Stimulated activated CD8-positive, alpha-beta memory T cell treated with anti-CD3 and anti-CD28 coated beads, Interleukin-7, amount 100 ng/mL, for 4 hours (primary cell): ENCODE measurements around the gene PYDC2.

Experiments
- DNase-seq, 2 donors: peaks; one replicate each; pipeline ENCODE4 v3.0.0-alpha.2; 2020; ENCODE audit warnings: low read depth in 2 of 2

PYDC2 gene

GRCh38 chr3:191461113-191461595, at the start of gene PYDC2:
TSS of gene PYDC2 (plus strand) at chr3:191461163. CDS start at chr3:191461163, 0 bp downstream.
- no peak for DNase-seq

GRCh38 chr3:191412759-191413158, 48.2 kb upstream of the PYDC2 start:
- DNase-seq = no peak

- DNase-seq = no peak
These were observed 46.7 kb upstream of the PYDC2 start for GRCh38 chr3:191414286-191414685.

GRCh38 chr3:191414732-191415131, 46.2 kb upstream of the PYDC2 start:
- no peak for DNase-seq

GRCh38 chr3:191415566-191415965, 45.4 kb upstream of the PYDC2 start:
- DNase-seq = no peak

- DNase-seq = no peak
These were observed 43.6 kb upstream of the PYDC2 start for GRCh38 chr3:191417457-191417729.

GRCh38 chr3:191420771-191421170, 40.2 kb upstream of the PYDC2 start:
- no peak for DNase-seq

GRCh38 chr3:191424881-191425280, 36.1 kb upstream of the PYDC2 start:
- no peak for DNase-seq

GRCh38 chr3:191425322-191425734, 35.6 kb upstream of the PYDC2 start:
- no peak for DNase-seq

- DNase-seq = no peak
These were observed 34.7 kb upstream of the PYDC2 start for GRCh38 chr3:191426311-191426710.

GRCh38 chr3:191428177-191428576, 32.8 kb upstream of the PYDC2 start:
- DNase-seq = no peak

- no peak for DNase-seq
These were observed 30.9 kb upstream of the PYDC2 start for GRCh38 chr3:191430103-191430502.

GRCh38 chr3:191431160-191431822, 29.7 kb upstream of the PYDC2 start:
- DNase-seq = no peak

- no peak for DNase-seq
These were observed 28.8 kb upstream of the PYDC2 start for GRCh38 chr3:191432162-191432561.

GRCh38 chr3:191434024-191434423, 26.9 kb upstream of the PYDC2 start:
- DNase-seq = no peak

- no peak for DNase-seq
These were observed 25.0 kb upstream of the PYDC2 start for GRCh38 chr3:191435981-191436380.

- no peak for DNase-seq
These were observed 22.7 kb upstream of the PYDC2 start for GRCh38 chr3:191438150-191438814.

GRCh38 chr3:191440532-191440931, 20.4 kb upstream of the PYDC2 start:
- DNase-seq = no peak

GRCh38 chr3:191441687-191442086, 19.3 kb upstream of the PYDC2 start:
- no peak for DNase-seq

- DNase-seq = no peak
These were observed 16.4 kb upstream of the PYDC2 start for GRCh38 chr3:191444569-191444968.

GRCh38 chr3:191449256-191449655, 11.7 kb upstream of the PYDC2 start:
- no peak for DNase-seq

GRCh38 chr3:191455257-191455952, 5.6 kb upstream of the PYDC2 start:
- no peak for DNase-seq

- DNase-seq = no peak
These were observed 603 bp upstream of the PYDC2 start for GRCh38 chr3:191460360-191460759.
